HUES64 (cell line): Measurements from ENCODE around the gene SRPK2.

Experiments
- H3K27ac ChIP-seq: 2 replicates; pipeline ENCODE4 v1.7.0; 2013; ENCODE audit warnings: low read depth, low read length, inconsistent platforms
- H3K27me3 ChIP-seq: 2 replicates; pipeline ENCODE4 v1.6.1; 2013; ENCODE audit warnings: mild to moderate bottlenecking, low read length; ENCODE audit not compliant: insufficient read depth
- H3K36me3 ChIP-seq: 2 replicates; pipeline ENCODE4 v1.6.1; 2013; ENCODE audit warnings: mild to moderate bottlenecking, low read length; ENCODE audit not compliant: insufficient read depth
- H3K4me1 ChIP-seq: 2 replicates; pipeline ENCODE4 v1.6.1; 2013; ENCODE audit warnings: mild to moderate bottlenecking, low read length, moderate library complexity; ENCODE audit not compliant: insufficient read depth
- H3K4me3 ChIP-seq: 2 replicates; pipeline ENCODE4 v1.5.1; 2013; ENCODE audit warnings: mild to moderate bottlenecking, low read length, moderate library complexity
- H3K9ac ChIP-seq: 2 replicates; pipeline ENCODE4 v1.6.1; 2013; ENCODE audit warnings: mild to moderate bottlenecking, low read depth, low read length
- H3K9me3 ChIP-seq: 2 replicates; pipeline ENCODE4 v1.6.1; 2013; ENCODE audit warnings: low read depth, low read length; ENCODE audit not compliant: insufficient read depth
- WGBS: fragments of 150-250, 120-280 bp; methylation state at CpG from one replicate; pipeline ENCODE4 v1.1.7; 2013; ENCODE audit warnings: missing lambda C conversion rate; 5-methylcytosine and 5-hydroxymethylcytosine counted together

SRPK2 gene

GRCh38 chr7:105154084-105154483 is 234.6 kb downstream of the SRPK2 start:
- no peak overlapping the region for H3K4me3 ChIP-seq
- 98% methylated on average over 2 of the region's 2 CpGs for WGBS
- H3K4me1 ChIP-seq = no peaks in the 10 kb centered on the region
- peaks cover 3% of the 10 kb centered on the region; the same call in 1 of the 2 replicates for H3K36me3 ChIP-seq
- H3K9ac ChIP-seq = no peak overlapping the region
- no peak overlapping the region for H3K27ac ChIP-seq
- no peaks in the 10 kb centered on the region for H3K27me3 ChIP-seq
- H3K9me3 ChIP-seq = no peaks in the 10 kb centered on the region

- no peaks in the 10 kb centered on the region for H3K9me3 ChIP-seq
- 94% methylated on average over 6 of the region's 6 CpGs for WGBS
- H3K36me3 ChIP-seq = peaks cover 3% of the 10 kb centered on the region; the same call in 1 of the 2 replicates
Measured at GRCh38 chr7:105153531-105153930, 235.2 kb downstream of the SRPK2 start.

GRCh38 chr7:105151152-105151551 is 237.6 kb downstream of the SRPK2 start:
- Histone ChIP-seq H3K9ac (no peak overlapping the region), H3K4me1 (no peaks in the 10 kb centered on the region), H3K27me3 (no peaks in the 10 kb centered on the region), H3K4me3 (no peak overlapping the region), H3K9me3 (no peaks in the 10 kb centered on the region), H3K27ac (no peak overlapping the region), H3K36me3 (peaks cover 7% of the 10 kb centered on the region; the same call in 1 of the 2 replicates)
- 96% methylated on average over 2 of the region's 3 CpGs for WGBS

More at GRCh38 chr7:105153531-105153930, 235.2 kb downstream of the SRPK2 start:
- H3K4me3 ChIP-seq = no peak overlapping the region
- H3K9ac ChIP-seq = no peak overlapping the region
- no peaks in the 10 kb centered on the region for H3K4me1 ChIP-seq
- H3K27me3 ChIP-seq = no peaks in the 10 kb centered on the region
- no peak overlapping the region for H3K27ac ChIP-seq

GRCh38 chr7:105149827-105150226 is 238.9 kb downstream of the SRPK2 start:
- H3K9me3 ChIP-seq = no peaks in the 10 kb centered on the region
- 89% methylated on average over 3 of the region's 3 CpGs for WGBS
- H3K4me3 ChIP-seq = no peak overlapping the region
- no peaks in the 10 kb centered on the region for H3K27me3 ChIP-seq
- no peak overlapping the region for H3K27ac ChIP-seq
- 0 out of 2 replicates have a peak, but pooled peaks cover 4% of the 10 kb centered on the region for H3K36me3 ChIP-seq
- no peaks in the 10 kb centered on the region for H3K4me1 ChIP-seq
- no peak overlapping the region for H3K9ac ChIP-seq

GRCh38 chr7:105141068-105141467 is 247.7 kb downstream of the SRPK2 start:
- no peak overlapping the region for H3K27ac ChIP-seq
- no peaks in the 10 kb centered on the region for H3K4me1 ChIP-seq
- no peak overlapping the region for H3K9ac ChIP-seq
- no peak overlapping the region for H3K4me3 ChIP-seq
- no peaks in the 10 kb centered on the region for H3K27me3 ChIP-seq
- 65% methylated on average over 6 of the region's 6 CpGs for WGBS
- peaks cover 34% of the 10 kb centered on the region for H3K36me3 ChIP-seq
- H3K9me3 ChIP-seq = no peaks in the 10 kb centered on the region

- Histone ChIP-seq H3K27me3 (no peaks in the 10 kb centered on the region), H3K4me1 (no peaks in the 10 kb centered on the region), H3K36me3 (peaks cover 34% of the 10 kb centered on the region), H3K4me3 (no peak overlapping the region), H3K27ac (no peak overlapping the region), H3K9me3 (no peaks in the 10 kb centered on the region), H3K9ac (no peak overlapping the region)
Measured at GRCh38 chr7:105139381-105139780, 249.3 kb downstream of the SRPK2 start.

GRCh38 chr7:105137898-105138297 is 250.8 kb downstream of the SRPK2 start:
- Histone ChIP-seq H3K27ac (no peak overlapping the region), H3K36me3 (peaks cover 31% of the 10 kb centered on the region), H3K4me1 (no peaks in the 10 kb centered on the region), H3K9ac (no peak overlapping the region), H3K4me3 (no peak overlapping the region), H3K9me3 (no peaks in the 10 kb centered on the region), H3K27me3 (no peaks in the 10 kb centered on the region)
- 99% methylated on average over 4 of the region's 4 CpGs for WGBS

GRCh38 chr7:105136221-105136620 is 252.5 kb downstream of the SRPK2 start:
- Histone ChIP-seq H3K36me3 (peaks cover 16% of the 10 kb centered on the region), H3K9ac (no peak overlapping the region), H3K4me1 (peaks cover 5% of the 10 kb centered on the region; the same call in 1 of the 2 replicates), H3K9me3 (no peaks in the 10 kb centered on the region), H3K27ac (no peak overlapping the region), H3K4me3 (no peak overlapping the region), H3K27me3 (no peaks in the 10 kb centered on the region)
- 83% methylated on average over 3 of the region's 3 CpGs for WGBS

GRCh38 chr7:105133986-105134655 is 254.6 kb downstream of the SRPK2 start:
- Histone ChIP-seq H3K9ac (no peak overlapping the region), H3K36me3 (peaks cover 16% of the 10 kb centered on the region), H3K4me1 (peaks cover 6% of the 10 kb centered on the region; the same call in 1 of the 2 replicates), H3K27ac (no peak overlapping the region), H3K4me3 (no peak overlapping the region), H3K27me3 (no peaks in the 10 kb centered on the region), H3K9me3 (no peaks in the 10 kb centered on the region)
- whole genome bisulfite sequencing = 90% methylated on average over 9 of the region's 9 CpGs

- Histone ChIP-seq H3K9me3 (no peaks in the 10 kb centered on the region), H3K27me3 (no peaks in the 10 kb centered on the region), H3K36me3 (peaks cover 11% of the 10 kb centered on the region; the same call in 1 of the 2 replicates), H3K4me1 (peaks cover 6% of the 10 kb centered on the region; the same call in 1 of the 2 replicates), H3K9ac (no peak overlapping the region), H3K4me3 (no peak overlapping the region), H3K27ac (no peak overlapping the region)
- WGBS = 95% methylated on average over 7 of the region's 7 CpGs
Measured at GRCh38 chr7:105133358-105133757, 255.4 kb downstream of the SRPK2 start.

- no peaks in the 10 kb centered on the region for H3K9me3 ChIP-seq
- H3K4me1 ChIP-seq = peaks cover 6% of the 10 kb centered on the region; the same call in 1 of the 2 replicates
- H3K9ac ChIP-seq = no peak overlapping the region
- 94% methylated on average over 10 of the region's 10 CpGs for WGBS
- no peaks in the 10 kb centered on the region for H3K27me3 ChIP-seq
- H3K4me3 ChIP-seq = no peak overlapping the region
- H3K36me3 ChIP-seq = peaks cover 6% of the 10 kb centered on the region; the same call in 1 of the 2 replicates
- H3K27ac ChIP-seq = no peak overlapping the region
Measured at GRCh38 chr7:105132835-105133234, 255.9 kb downstream of the SRPK2 start.
